NCI-H2107 treated with DMSO at 0.1 percent for 48 hours (cell line): ENCODE results near the gene ZNF665.
A peak's percentile ranks its signal among the peaks of the same experiment; 100 is the strongest.
"Not testable (repeated sequence)": the region's sequence is repeated elsewhere in the genome, so short reads cannot be mapped to it uniquely, and the experiment has no call there.

Experiments
- DNase-seq: peaks from one replicate; lab custom pipeline; 2025; ENCODE audit not compliant: unreplicated experiment; lab: John Stamatoyannopoulos, UW

ZNF665 gene

DNA sequence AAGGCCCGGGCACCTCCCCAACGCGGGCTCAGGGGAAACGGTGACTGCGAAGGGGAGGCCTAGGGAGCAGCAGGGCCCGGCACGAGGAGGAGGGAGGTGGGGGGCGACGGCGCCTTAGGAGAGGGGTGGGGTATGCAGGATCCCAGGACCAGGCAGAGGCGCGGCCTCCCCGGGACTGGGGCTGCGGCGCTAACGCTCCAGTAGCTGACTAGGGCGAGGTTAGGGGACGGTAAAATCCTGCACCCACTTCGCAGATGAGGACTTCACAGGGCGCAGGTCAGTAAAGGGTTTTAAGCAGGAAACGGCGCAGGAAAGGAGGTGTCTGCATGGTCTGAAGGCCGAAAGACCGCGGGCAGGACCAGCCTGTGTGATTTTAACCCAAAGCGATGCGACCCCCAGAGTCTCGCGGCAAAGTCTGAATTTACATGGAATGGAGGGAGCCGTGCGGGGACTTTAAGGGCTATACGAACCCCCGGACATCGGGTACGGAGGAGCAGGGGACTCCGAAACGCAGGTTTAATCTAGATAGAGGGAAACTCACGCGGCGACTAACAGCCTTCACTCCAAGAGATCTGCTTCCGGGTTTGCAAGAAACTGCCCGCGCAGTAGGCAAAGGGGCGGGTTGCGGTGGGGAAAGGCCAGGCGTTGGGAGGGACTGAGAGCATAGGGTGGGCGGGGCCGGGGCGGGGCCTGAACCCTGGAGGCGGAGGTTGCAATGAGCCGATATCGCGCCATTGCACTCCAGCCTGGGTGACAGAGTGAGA lies at the start of gene ZNF665:
TSS of gene ZNF665 (minus strand) at position 588 of the 764 bp plus-strand sequence. CDS start 10,460 bp downstream, outside the sequence.
- DNase-seq, result peak; percentile 15

DNA sequence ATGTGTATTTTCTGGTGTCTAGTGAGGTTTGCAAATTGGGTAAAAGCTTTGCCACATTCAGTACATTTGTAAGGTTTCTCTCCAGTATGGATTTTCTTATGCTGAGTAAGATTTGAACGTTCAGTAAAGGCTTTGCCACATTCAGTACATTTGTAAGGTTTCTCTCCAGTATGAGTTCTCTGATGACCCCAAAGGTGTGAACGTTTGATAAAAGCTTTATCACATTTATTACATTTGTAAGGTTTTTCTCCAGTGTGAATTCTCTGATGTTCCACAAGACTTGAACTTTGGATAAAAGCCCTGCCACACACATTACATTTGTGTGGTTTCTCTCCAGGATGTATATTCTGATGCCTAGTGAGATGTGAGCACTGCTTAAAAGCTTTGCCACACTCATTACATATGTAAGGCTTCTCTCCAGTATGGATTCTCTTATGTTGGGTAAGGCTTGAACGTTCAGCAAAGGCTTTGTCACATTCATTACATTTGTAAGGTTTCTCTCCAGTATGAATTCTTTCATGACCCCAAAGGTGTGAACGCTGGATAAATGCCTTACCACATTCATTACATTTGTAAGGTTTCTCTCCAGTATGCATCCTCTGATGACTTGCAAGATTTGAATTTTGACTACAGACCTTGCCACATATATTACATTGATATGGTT lies 44.1 kb upstream of the ZNF665 start:
- no peak for DNase-seq

DNA sequence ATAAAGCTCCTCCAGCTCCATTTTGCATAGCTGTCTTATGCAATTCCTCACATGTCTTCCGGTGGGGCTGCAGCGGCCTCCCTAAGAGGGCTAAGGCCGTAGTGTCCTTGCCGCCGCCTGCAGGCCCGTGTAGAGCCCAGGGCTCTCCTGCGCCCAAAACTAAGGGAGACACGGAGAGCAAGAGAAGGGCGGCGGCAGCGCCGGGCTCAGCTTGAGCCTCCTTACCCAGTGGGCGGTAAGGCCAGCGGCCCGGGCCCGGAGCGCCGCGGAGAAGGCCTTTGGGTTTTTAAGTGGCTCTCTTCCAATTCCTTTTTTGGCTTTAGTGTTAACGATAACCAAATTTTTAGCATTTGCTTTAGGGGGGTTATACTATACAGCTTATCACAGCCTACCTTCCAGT lies 31.4 kb upstream of the ZNF665 start:
- no peak for DNase-seq

- not testable (repeated sequence) for DNase-seq
Measured at GRCh38 chr19:53222716-53223115, 29.6 kb upstream of the ZNF665 start.

- DNase-seq, result no peak
Measured at GRCh38 chr19:53212703-53213320, 19.7 kb upstream of the ZNF665 start.

GRCh38 chr19:53211554-53211953 lies 18.4 kb upstream of the ZNF665 start:
- DNase-seq, result not testable (repeated sequence)

DNA sequence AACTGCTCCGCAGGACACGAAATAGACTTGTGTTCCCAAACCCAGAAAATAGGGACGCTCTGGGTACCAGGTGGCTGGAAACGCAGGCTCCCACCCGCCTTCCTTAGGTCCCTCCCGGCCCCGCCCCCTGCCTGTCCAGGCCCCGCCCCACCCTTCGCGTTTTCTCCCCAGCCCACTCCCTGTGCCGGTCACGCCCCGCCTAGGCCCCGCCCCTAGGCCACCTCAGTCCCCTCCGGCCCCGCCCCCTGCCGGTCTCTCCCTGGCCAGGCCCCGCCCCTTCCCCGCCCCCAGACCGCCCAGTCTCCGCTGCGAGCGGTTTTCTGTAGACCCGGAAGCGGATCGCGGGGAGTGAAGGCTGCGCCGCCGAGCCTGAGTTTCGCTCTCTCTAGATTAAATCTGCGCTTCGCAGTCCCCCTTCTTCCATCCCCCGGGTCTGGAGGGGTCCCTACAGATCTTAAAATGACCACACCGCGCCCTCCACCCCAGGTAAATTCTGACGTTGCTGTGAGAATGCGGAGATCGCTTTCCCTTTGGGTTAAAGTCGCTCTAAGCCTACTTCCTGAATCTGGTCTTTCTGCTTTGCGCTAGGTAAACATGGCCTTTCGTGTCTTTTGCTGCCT lies 3.7 kb upstream of the ZNF665 start:
- peak; percentile 35 for DNase-seq

- peak; percentile 82 for DNase-seq
Measured at GRCh38 chr19:53195265-53195903, 2.2 kb upstream of the ZNF665 start.

DNA sequence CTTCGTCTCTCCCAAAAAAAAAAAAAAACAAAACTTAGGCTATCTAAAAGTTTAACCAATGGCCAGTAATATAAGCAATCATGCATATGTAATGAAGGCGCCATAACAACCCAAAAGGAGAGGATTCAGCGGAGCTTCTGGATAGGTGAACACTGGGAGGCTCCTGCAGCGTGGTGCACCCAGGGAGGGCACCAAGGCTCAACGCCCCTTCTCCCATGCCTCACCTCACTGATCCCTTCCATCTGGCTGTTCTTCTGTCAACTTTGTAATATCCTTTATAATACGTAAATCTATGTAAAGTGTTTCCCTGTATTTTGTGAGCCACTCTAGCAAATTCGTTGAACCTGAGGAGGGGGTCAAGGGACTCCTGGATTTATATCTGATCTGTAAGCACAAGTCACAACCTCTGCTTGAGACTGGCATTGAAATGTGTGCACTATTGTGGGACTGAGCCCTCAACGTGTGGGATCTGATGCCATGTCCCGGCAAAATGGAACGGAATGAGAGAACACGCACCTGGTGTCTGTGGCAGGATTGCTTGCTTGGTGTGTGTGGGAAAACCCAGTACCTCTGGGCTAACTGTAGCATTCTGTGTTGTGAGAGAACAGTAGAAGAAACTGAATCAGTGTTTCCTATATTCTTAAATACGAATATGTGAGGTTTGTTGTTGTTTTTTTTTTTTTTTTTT lies 521 bp upstream of the ZNF665 start:
- DNase-seq, result no peak

DNA sequence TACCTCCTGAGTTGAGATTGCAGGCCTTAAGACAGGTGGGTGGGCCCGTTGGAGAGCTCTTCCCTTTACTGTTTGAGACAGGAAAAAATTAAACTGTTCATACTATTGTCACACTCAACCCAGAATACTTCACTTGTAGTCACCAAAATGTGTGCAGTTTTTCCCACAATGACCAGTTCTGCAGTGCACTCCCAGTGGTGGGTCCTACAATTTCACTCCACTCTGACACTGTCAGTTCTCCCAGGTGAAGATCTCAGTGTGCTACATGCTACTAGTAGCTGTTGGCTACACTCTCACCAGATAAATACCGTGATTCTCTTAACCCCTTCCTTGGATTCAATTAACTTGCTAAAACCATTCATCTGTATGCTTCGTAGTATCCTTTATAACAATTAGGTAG lies 2.9 kb downstream of the ZNF665 start:
- DNase-seq, result no peak

DNA sequence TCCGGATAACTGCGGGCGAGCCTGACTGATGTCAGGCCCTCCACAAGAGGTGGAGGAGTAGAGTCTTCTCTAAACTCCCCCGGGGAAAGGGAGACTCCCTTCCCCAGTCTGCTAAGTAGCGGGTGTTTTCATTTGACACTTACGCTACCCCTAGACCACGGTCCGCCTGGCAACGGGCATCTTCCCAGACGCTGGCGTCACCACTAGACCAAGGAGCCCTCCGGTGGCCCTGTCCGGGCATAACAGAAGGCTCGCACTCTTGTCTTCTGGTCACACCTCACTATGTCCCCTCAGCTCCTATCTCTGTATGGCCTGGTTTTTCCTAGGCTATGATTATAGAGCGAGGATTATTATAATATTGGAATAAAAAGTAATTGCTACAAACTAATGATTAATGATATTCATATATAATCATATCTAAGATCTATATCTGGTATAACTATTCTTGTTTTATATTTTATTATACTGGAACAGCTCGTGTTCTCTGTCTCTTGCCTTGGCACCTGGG lies 3.4 kb downstream of the ZNF665 start:
- DNase-seq, result not testable (repeated sequence)

DNA sequence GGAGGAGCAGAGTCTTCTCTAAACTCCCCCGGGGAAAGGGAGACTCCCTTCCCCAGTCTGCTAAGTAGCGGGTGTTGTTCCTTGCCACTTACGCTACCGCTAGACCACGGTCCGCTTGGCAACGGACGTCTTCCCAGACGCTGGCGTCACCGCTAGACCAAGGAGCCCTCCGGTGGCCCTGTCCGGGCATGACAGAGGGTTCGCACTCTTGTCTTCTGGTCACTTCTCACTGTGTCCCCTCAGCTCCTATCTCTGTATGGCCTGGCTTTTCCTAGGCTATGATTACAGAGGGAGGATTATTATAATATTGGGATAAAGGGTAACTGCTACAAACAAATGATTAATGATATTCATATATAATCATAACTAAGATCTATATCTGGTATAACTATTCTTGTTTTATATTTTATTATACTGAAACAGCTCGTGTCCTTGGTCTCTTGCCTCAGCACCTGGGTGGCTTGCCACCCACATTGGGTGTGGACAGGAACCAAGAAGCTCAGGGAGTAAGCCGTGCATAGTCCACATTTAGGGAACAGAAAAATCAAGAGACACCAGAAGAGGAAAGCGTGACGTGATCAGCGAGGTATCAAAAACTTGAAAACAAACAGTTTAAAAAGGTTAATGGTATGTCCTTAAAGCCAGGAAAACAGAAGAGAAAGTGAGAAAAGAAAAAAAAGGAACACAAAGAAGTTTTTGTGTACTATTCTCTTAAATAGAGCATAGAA lies 7.8 kb downstream of the ZNF665 start:
- not testable (repeated sequence) for DNase-seq

DNA sequence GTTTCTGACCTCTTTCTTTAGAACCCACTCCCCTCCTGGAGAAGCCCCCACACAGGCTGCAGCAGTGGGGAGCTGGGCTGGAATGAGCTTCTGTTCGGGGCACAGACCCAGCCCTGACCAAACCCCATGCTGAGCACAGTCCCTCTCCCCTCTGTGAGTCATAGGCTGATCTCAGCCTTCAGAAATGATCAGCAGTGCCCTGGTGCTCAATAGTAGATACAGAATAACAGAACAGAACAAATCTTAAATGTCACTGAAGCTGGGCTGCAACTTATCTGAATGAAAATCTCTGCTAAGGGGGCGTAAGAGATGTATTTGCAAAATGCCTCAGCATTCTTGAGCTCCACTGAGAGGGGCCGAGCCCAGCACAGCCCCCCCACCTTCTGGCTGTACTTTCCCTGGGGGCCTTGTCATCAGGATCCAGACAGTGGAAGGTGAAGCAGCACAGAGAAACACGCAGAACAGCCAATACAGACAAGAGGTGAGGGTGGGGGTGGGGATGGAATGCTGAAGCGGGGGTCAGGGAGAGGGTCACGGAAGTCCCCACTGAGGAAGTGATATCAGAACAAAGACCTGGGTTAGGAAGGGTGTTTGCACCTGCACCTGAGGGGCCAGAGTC lies 9.9 kb downstream of the ZNF665 start:
- DNase-seq, result no peak

GRCh38 chr19:53182202-53182601 lies 11.0 kb downstream of the ZNF665 start:
- no peak for DNase-seq

GRCh38 chr19:53177986-53178385 lies 15.2 kb downstream of the ZNF665 start:
- no peak for DNase-seq

GRCh38 chr19:53172889-53173288 lies 20.3 kb downstream of the ZNF665 start:
- no peak for DNase-seq

- DNase-seq, result no peak
Measured at GRCh38 chr19:53165691-53166091, 27.5 kb downstream of the ZNF665 start.

DNA sequence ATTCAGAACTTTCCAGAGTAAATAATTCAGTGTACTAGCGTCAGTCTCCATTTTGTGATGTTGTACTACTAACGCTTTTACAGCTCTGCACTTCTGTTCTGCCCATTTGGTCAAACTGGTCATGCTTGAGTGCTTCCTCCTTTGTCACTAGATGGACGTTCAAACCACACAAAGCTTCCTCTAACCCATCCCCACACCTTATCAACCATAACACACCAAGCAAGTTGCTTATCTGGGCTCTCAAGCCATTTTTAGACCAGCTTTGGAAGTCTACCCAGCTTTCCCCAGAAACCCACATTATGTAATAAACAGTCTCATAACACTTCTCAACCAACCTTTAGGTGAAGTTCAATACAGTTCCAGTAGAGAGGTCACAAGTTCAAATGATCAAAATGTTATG lies 32.0 kb downstream of the ZNF665 start:
- DNase-seq, result no peak

- DNase-seq, result no peak
Measured at GRCh38 chr19:53160350-53160749, 32.8 kb downstream of the ZNF665 start.
